Spleen (tissue), 7 donors: ENCODE results near the gene PARK7.

Source experiments
- POLR2A ChIP-seq, 3 donors: fragments of 450-650 bp; IDR thresholded peaks; one replicate each; pipeline ENCODE4 v1.5.1; 2017; ENCODE audit warnings: antibody characterized with exemption in 3 of 3, mild to moderate bottlenecking in 1 of 3
- POLR2AphosphoS5 ChIP-seq, 3 donors: sonication (generic); formaldehyde crosslinking; IDR thresholded peaks; one replicate each; pipeline ENCODE4 v1.5.1; 2017; ENCODE audit warnings: antibody characterized with exemption in 3 of 3
- TF ChIP-seq, protein P1 (sequence below), 11 experiments: fragments of 200-600 bp in 7 of 11; fragments of 450-650 bp in 4 of 11; sonication (generic) in 4 of 11; IDR thresholded peaks in 8 of 11; conservative IDR thresholded peaks in 3 of 11; 1 replicate in 7 of 11; 2 replicates in 4 of 11; pipeline versions ENCODE4 v1.4.0 to v1.8.0; 2016 to 2021; ENCODE audit warnings: antibody characterized with exemption in 11 of 11, inconsistent platforms in 4 of 11, mild to moderate bottlenecking in 1 of 11
- donor health status: DM: no; HTN: no; CAD: no; lungs with moderate emphysema.
- donor health status: DM: no; HTN: no; CAD: no.
- donor health status: DM: no; HTN: no; CAD: no.

- no peak for TF ChIP-seq POLR2A (IDR thresholded peaks at IDR 0.05)
- TF ChIP-seq, protein P1, sequence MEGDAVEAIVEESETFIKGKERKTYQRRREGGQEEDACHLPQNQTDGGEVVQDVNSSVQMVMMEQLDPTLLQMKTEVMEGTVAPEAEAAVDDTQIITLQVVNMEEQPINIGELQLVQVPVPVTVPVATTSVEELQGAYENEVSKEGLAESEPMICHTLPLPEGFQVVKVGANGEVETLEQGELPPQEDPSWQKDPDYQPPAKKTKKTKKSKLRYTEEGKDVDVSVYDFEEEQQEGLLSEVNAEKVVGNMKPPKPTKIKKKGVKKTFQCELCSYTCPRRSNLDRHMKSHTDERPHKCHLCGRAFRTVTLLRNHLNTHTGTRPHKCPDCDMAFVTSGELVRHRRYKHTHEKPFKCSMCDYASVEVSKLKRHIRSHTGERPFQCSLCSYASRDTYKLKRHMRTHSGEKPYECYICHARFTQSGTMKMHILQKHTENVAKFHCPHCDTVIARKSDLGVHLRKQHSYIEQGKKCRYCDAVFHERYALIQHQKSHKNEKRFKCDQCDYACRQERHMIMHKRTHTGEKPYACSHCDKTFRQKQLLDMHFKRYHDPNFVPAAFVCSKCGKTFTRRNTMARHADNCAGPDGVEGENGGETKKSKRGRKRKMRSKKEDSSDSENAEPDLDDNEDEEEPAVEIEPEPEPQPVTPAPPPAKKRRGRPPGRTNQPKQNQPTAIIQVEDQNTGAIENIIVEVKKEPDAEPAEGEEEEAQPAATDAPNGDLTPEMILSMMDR (IDR thresholded peaks at IDR 0.05 in 8 of 11, conservative IDR thresholded peaks at IDR 0.05 in 3 of 11), result no peak
- TF ChIP-seq POLR2AphosphoS5 (IDR thresholded peaks at IDR 0.05), result no peak
These were observed 21.5 kb upstream of the PARK7 start for GRCh38 chr1:7940034-7940433.
